ENCODE data around the gene DUSP3. TPM values are rescaled to one million over a fixed set of nuclear protein-coding genes. Genes with fewer than 3 reads are reported as not detected.

Gene DUSP3
- total and polyA plus RNA-seq, 2 of the 13 experiments (the other 11 are each of a cell fraction or from before 2014, with no cell fraction given): 60.0 to 71.5 TPM

- BruUV-seq (replicated peaks): no TSS peak
- no peak overlapping the region for H3K4me3 ChIP-seq (replicated peaks in 1 of 3; ENCODE audit: insufficient read depth in 1 of 3, low read depth in 2 of 3, low read length in 3 of 3)
- H4K20me1 ChIP-seq (ENCODE audit: insufficient read depth, low read length): no peaks in the 10 kb centered on the region
- ATAC-seq (peak; percentile 81), DNase-seq (ENCODE audit: low spot score) (peak; percentile 26), FAIRE-seq (no peak)
- ChIA-PET POLR2A (interaction anchor here (1.3 kb wide), 2 partner anchors 18 to 56 kb away, joined by 3 to 6 read pairs; no protein-coding TSS in a partner anchor), CTCF (ENCODE audit: low intra/inter-chr PET ratio, low total read pairs) (interaction anchor here (3.1 kb wide), 1 partner anchor 55 kb away, joined by 31 read pairs; the partner anchor contains the start of gene CD300LG)
- H3K79me2 ChIP-seq (ENCODE audit: insufficient read depth, low read length): no peaks in the 10 kb centered on the region
- no peak overlapping the region for H3K4me2 ChIP-seq (ENCODE audit: low read depth, low read length)
- peaks cover 12% of the 10 kb centered on the region; the same call in 1 of the 2 replicates for H3K4me1 ChIP-seq (ENCODE audit: insufficient read depth, low read length)
- H3K36me3 ChIP-seq (replicated peaks in 1 of 2; ENCODE audit: control insufficient read depth in 1 of 2, insufficient read depth in 2 of 2, low read length in 2 of 2): no peaks in the 10 kb centered on the region
- no peak overlapping the region for H3K9ac ChIP-seq (ENCODE audit: insufficient read depth, low read depth, low read length)
- H2AFZ ChIP-seq (ENCODE audit: low read length): no peak overlapping the region
- no peak overlapping the region for H3K27ac ChIP-seq (ENCODE audit: extremely low read length, insufficient read depth, low read length)
- no peaks in the 10 kb centered on the region for H3K9me3 ChIP-seq (ENCODE audit: low read length)
- intact Hi-C loops (cut with micrococcal nuclease; ENCODE audit: unreplicated experiment) (loop anchor here (1.0 kb wide), 1 partner anchor 56 kb away; no protein-coding TSS in a partner anchor), in situ Hi-C loops (cut with HindIII; ENCODE audit: extremely low pct_ligation_motif_present, low pct_unique_long_range_greater_than_20kb) (loop anchor here (5.0 kb wide), 1 partner anchor 57 kb away; the partner anchor contains the start of gene CD300LG)
- no peaks in the 10 kb centered on the region for H3K27me3 ChIP-seq (ENCODE audit: control insufficient read depth in 1 of 2, insufficient read depth in 2 of 2, low read length in 2 of 2)
- WGBS (ENCODE audit: low lambda C conversion rate): 63% methylated on average over 14 of the region's 14 CpGs
- TF ChIP-seq MNT (IDR thresholded peaks at IDR 0.05): no peak
- no peak for TF ChIP-seq E2F5 (CRISPR knock-in tag; conservative IDR thresholded peaks at IDR 0.05)
- no peak for TF ChIP-seq GZF1 (CRISPR knock-in tag; IDR thresholded peaks at IDR 0.05)
- peak; percentile 31; the same call in 1 of the 2 replicates for TF ChIP-seq ZBTB39 (CRISPR knock-in tag; IDR thresholded peaks at IDR 0.05)
- TF ChIP-seq STAG1 (CRISPR knock-in tag; IDR thresholded peaks at IDR 0.05): peak; percentile 90
- TF ChIP-seq HINFP (CRISPR knock-in tag; IDR thresholded peaks at IDR 0.05; ENCODE audit: low read depth): 0 out of 2 replicates have a peak, but pooled peaks have one; percentile 35
- peak; percentile 39; the same call in 1 of the 2 replicates for TF ChIP-seq ZNF362 (CRISPR knock-in tag; IDR thresholded peaks at IDR 0.05; ENCODE audit: borderline replicate concordance)
- TF ChIP-seq ZNF687 (CRISPR knock-in tag; IDR thresholded peaks at IDR 0.05): peak; percentile 42
- no peak for TF ChIP-seq KLF9 (CRISPR knock-in tag; IDR thresholded peaks at IDR 0.05; ENCODE audit: low read depth)
These were observed 11.6 kb upstream of the DUSP3 start for GRCh38 chr17:43790311-43790940.
